ENCODE results near the gene ZBTB18. TPM values are rescaled to one million over a fixed set of nuclear protein-coding genes. Genes with fewer than 3 reads are reported as not detected.
"Not testable (repeated sequence)": the region's sequence is repeated elsewhere in the genome, so short reads cannot be mapped to it uniquely, and the experiment has no call there.

The ZBTB18 gene
- total RNA-seq, 1 donor from 2014 or later, result 41.6 TPM

- Mint-ChIP-seq H3K27ac (peak overlapping the region; percentile 64), H3K4me3 (no peak overlapping the region), H3K4me1 (peaks cover 64% of the 10 kb centered on the region), H3K36me3 (no peaks in the 10 kb centered on the region), H3K9me3 (no peaks in the 10 kb centered on the region), H3K27me3 (ENCODE audit: low read depth) (no peaks in the 10 kb centered on the region)
- no peak for DNase-seq (ENCODE audit: low spot score in 2 of 2, unreplicated experiment in 2 of 2)
- TF ChIP-seq, protein P1, sequence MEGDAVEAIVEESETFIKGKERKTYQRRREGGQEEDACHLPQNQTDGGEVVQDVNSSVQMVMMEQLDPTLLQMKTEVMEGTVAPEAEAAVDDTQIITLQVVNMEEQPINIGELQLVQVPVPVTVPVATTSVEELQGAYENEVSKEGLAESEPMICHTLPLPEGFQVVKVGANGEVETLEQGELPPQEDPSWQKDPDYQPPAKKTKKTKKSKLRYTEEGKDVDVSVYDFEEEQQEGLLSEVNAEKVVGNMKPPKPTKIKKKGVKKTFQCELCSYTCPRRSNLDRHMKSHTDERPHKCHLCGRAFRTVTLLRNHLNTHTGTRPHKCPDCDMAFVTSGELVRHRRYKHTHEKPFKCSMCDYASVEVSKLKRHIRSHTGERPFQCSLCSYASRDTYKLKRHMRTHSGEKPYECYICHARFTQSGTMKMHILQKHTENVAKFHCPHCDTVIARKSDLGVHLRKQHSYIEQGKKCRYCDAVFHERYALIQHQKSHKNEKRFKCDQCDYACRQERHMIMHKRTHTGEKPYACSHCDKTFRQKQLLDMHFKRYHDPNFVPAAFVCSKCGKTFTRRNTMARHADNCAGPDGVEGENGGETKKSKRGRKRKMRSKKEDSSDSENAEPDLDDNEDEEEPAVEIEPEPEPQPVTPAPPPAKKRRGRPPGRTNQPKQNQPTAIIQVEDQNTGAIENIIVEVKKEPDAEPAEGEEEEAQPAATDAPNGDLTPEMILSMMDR (IDR thresholded peaks at IDR 0.05; ENCODE audit: unreplicated experiment), result no peak
Observed at GRCh38 chr1:244041466-244042120, 9.5 kb upstream of the ZBTB18 start.

DNA sequence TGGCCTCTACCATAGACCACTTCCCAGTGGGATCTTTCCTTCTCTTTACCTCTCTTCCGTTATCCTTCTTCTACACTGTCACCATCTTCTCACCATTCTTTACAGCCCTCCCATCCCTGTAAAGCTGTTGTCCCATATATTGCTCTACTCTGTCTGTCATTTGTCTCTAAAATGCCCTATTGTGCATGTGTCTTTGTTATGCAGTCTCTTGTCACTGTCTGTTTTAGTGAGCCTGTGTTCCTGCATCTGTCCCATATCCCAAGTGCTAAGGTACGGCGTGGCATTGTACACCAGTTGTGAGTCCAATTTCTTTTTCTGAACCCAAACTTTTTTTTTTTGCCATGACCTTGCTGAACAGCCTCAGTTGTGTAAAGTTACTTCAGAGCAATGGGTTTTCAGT lies 8.8 kb upstream of the ZBTB18 start:
- Mint-ChIP-seq H3K4me1 (peaks cover 64% of the 10 kb centered on the region), H3K27me3 (ENCODE audit: low read depth) (no peaks in the 10 kb centered on the region), H3K36me3 (no peaks in the 10 kb centered on the region), H3K9me3 (no peaks in the 10 kb centered on the region), H3K27ac (no peak overlapping the region), H3K4me3 (no peak overlapping the region)
- TF ChIP-seq, protein P1 (IDR thresholded peaks at IDR 0.05; ENCODE audit: unreplicated experiment), result no peak
- DNase-seq (ENCODE audit: low spot score in 2 of 2, unreplicated experiment in 2 of 2), result no peak

DNA sequence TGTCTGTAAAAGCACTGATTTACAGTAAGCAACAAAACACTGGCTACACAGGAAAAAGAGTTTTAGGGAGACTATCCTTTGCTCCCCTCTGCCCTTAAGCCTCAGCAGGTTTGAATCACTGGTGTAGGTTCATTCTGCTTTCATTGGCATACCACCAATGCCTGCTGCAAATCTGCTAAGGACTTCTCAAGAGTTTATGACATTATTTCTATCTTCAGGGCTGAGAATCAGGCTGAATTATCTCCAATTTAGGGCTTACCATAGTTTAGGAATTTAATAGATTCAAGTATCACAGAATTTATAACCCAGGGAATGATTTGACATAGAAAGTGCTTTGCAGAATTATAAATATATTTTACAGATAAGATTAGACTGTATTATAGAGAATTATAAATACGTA lies 6.7 kb upstream of the ZBTB18 start:
- Mint-ChIP-seq H3K27ac (peak overlapping the region; percentile 18), H3K27me3 (ENCODE audit: low read depth) (no peaks in the 10 kb centered on the region), H3K9me3 (no peaks in the 10 kb centered on the region), H3K4me1 (peaks cover 51% of the 10 kb centered on the region), H3K4me3 (no peak overlapping the region), H3K36me3 (no peaks in the 10 kb centered on the region)
- TF ChIP-seq, protein P1 (IDR thresholded peaks at IDR 0.05; ENCODE audit: unreplicated experiment), result no peak
- no peak for DNase-seq (ENCODE audit: low spot score in 2 of 2, unreplicated experiment in 2 of 2)

DNA sequence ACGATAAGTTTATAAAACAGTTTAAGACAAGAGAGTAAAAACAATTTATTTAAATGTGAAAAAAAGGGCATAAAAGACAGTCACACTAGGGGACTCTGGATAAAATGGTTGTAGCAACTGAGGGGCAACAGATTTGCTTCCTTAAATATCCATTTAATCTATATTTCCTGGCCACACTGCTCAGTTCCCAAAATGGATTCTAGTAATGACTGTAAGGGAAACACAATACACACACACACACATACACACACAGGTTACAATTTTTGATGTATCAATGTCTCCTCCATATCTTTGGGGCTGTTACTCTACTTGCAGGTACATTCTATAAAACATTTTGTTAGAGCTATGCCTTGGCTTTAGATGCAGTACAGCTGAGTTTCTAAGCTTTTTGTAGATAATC lies 4.8 kb upstream of the ZBTB18 start:
- Mint-ChIP-seq H3K4me1 (peaks cover 43% of the 10 kb centered on the region), H3K27ac (peak overlapping the region; percentile 100)
- H3K4me3 Mint-ChIP-seq; H3K36me3 Mint-ChIP-seq; H3K9me3 Mint-ChIP-seq; DNase-seq (ENCODE audit: low spot score in 2 of 2, unreplicated experiment in 2 of 2); H3K27me3 Mint-ChIP-seq (ENCODE audit: low read depth): not testable (repeated sequence)

- H3K4me3 Mint-ChIP-seq, result peak overlapping the region; percentile 94
- DNase-seq (ENCODE audit: low spot score in 2 of 2, unreplicated experiment in 2 of 2), result no peak
- H3K27ac Mint-ChIP-seq, result peak overlapping the region; percentile 100
- H3K4me1 Mint-ChIP-seq, result peaks cover 36% of the 10 kb centered on the region
- no peaks in the 10 kb centered on the region for H3K9me3 Mint-ChIP-seq
- H3K27me3 Mint-ChIP-seq (ENCODE audit: low read depth), result no peaks in the 10 kb centered on the region
- TF ChIP-seq, protein P1 (IDR thresholded peaks at IDR 0.05; ENCODE audit: unreplicated experiment), result no peak
- no peaks in the 10 kb centered on the region for H3K36me3 Mint-ChIP-seq
Observed at GRCh38 chr1:244046907-244047611, 4.0 kb upstream of the ZBTB18 start.

DNA sequence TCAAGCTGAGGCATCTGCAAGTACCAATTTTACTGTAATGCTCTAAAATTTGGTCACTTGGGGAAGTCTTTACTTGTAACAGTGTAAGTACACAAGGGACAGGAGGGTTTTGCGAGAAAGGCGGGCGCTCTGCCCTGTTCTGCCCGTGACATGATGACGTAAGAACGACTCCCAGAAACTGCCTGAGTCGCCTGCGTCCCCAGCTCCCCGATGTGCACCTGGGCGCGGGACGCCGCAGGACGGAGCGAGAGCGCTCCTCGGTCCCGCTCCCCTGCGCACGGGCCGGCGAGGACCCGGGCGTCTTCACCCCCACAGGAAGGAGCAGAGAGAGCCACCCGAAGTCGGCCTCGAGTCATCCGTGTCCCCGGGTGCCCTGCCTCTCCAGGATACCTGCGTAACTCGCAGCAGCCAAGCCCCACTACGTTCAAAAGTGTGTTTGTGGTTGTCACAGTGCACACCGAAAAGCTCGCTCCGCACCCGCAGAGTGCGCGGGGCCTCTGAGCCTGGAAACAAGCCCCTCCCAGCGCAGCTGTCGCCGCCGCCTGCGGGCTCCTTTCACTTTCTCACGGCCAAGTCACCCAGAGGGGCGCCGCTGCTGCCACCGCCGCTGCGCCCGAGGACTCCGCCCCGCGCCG lies 3.3 kb upstream of the ZBTB18 start:
- peak overlapping the region; percentile 100 for H3K27ac Mint-ChIP-seq
- H3K27me3 Mint-ChIP-seq (ENCODE audit: low read depth), result no peaks in the 10 kb centered on the region
- no peaks in the 10 kb centered on the region for H3K9me3 Mint-ChIP-seq
- no peaks in the 10 kb centered on the region for H3K36me3 Mint-ChIP-seq
- peak overlapping the region; percentile 94 for H3K4me3 Mint-ChIP-seq
- DNase-seq (ENCODE audit: low spot score in 2 of 2, unreplicated experiment in 2 of 2), result no peak
- peaks cover 31% of the 10 kb centered on the region for H3K4me1 Mint-ChIP-seq
- TF ChIP-seq, protein P1 (IDR thresholded peaks at IDR 0.05; ENCODE audit: unreplicated experiment), result no peak

Measured in mesothelial cell of epicardium (in vitro differentiated cells).